Trophoblast cell (in vitro differentiated cells and primary cell): Measurements from ENCODE around the gene NFKBIL1.
"Not testable (repeated sequence)": the region's sequence is repeated elsewhere in the genome, so short reads cannot be mapped to it uniquely, and the experiment has no call there.

Source experiments
- DNase-seq, 2 donors: peaks; one replicate each; pipeline ENCODE4 v3.0.0-alpha.2; 2016
- H2AFZ ChIP-seq: 2 replicates; pipeline ENCODE4 v1.6.1; 2013; ENCODE audit warnings: low read length, moderate library complexity, mild to moderate bottlenecking; ENCODE audit not compliant: insufficient read depth, poor library complexity
- H2AK5ac ChIP-seq: 2 replicates; pipeline ENCODE4 v1.6.1; 2013; ENCODE audit warnings: mild to moderate bottlenecking, low read length
- H2BK120ac ChIP-seq: 2 replicates; pipeline ENCODE4 v1.6.1; 2013; ENCODE audit warnings: low read length, mild to moderate bottlenecking, moderate library complexity; ENCODE audit not compliant: insufficient read depth, poor library complexity
- H2BK12ac ChIP-seq: 2 replicates; pipeline ENCODE4 v1.6.1; 2013; ENCODE audit warnings: mild to moderate bottlenecking, low read length, moderate library complexity
- H2BK5ac ChIP-seq: 2 replicates; pipeline ENCODE4 v1.6.1; 2013; ENCODE audit warnings: low read length, low read depth, moderate library complexity, mild to moderate bottlenecking; ENCODE audit not compliant: poor library complexity
- H3K14ac ChIP-seq: 2 replicates; pipeline ENCODE4 v1.6.1; 2013; ENCODE audit warnings: mild to moderate bottlenecking, low read length
- H3K18ac ChIP-seq: 2 replicates; pipeline ENCODE4 v1.6.1; 2013; ENCODE audit warnings: mild to moderate bottlenecking, low read length
- H3K23ac ChIP-seq: 2 replicates; pipeline ENCODE4 v1.6.1; 2013; ENCODE audit warnings: low read length
- H3K27ac ChIP-seq: 2 replicates; pipeline ENCODE4 v1.5.1; 2013; ENCODE audit warnings: low read depth, mild to moderate bottlenecking, inconsistent platforms, low read length, moderate library complexity
- H3K27me3 ChIP-seq: 2 replicates; pipeline ENCODE4 v1.6.1; 2013; ENCODE audit warnings: inconsistent platforms, mild to moderate bottlenecking, low read length, moderate library complexity; ENCODE audit not compliant: insufficient read depth
- H3K36me3 ChIP-seq, 2 experiments: 1 replicate in 1 of 2; 2 replicates in 1 of 2; pipeline ENCODE4 v1.6.1; 2013; ENCODE audit warnings: low read length in 2 of 2, mild to moderate bottlenecking in 2 of 2, moderate library complexity in 1 of 2; ENCODE audit not compliant: insufficient read depth in 2 of 2, control insufficient read depth in 1 of 2
- H3K4ac ChIP-seq: 2 replicates; pipeline ENCODE4 v1.6.1; 2013; ENCODE audit warnings: low read depth, mild to moderate bottlenecking, low read length, moderate library complexity
- H3K4me1 ChIP-seq, 2 experiments: 1 replicate in 1 of 2; 2 replicates in 1 of 2; pipeline ENCODE4 v1.6.1; 2013; ENCODE audit warnings: low read length in 2 of 2, mild to moderate bottlenecking in 2 of 2, moderate library complexity in 1 of 2; ENCODE audit not compliant: insufficient read depth in 2 of 2, control insufficient read depth in 1 of 2
- H3K4me2 ChIP-seq: 2 replicates; pipeline ENCODE4 v1.6.1; 2013; ENCODE audit warnings: inconsistent platforms, mild to moderate bottlenecking, low read length, moderate library complexity
- H3K4me3 ChIP-seq: 2 replicates; pipeline ENCODE4 v1.5.1; 2013; ENCODE audit warnings: mild to moderate bottlenecking, low read depth, low read length, inconsistent platforms
- H3K79me1 ChIP-seq: one replicate; pipeline ENCODE4 v1.6.1; 2013; ENCODE audit warnings: low read length
- H3K79me2 ChIP-seq: 2 replicates; pipeline ENCODE4 v1.6.1; 2013; ENCODE audit warnings: low read length, mild to moderate bottlenecking; ENCODE audit not compliant: control insufficient read depth, insufficient read depth, poor library complexity
- H3K9ac ChIP-seq: 2 replicates; pipeline ENCODE4 v1.6.1; 2013; ENCODE audit warnings: mild to moderate bottlenecking, low read length
- H3K9me3 ChIP-seq: 2 replicates; pipeline ENCODE4 v1.6.1; 2013; ENCODE audit warnings: low read depth, mild to moderate bottlenecking, control low read depth, inconsistent platforms, low read length; ENCODE audit not compliant: insufficient read depth
- H4K12ac ChIP-seq: 2 replicates; pipeline ENCODE4 v1.6.1; 2013; ENCODE audit warnings: low read depth, mild to moderate bottlenecking, low read length, moderate library complexity
- H4K8ac ChIP-seq: 2 replicates; pipeline ENCODE4 v1.6.1; 2013; ENCODE audit warnings: low read depth, mild to moderate bottlenecking, low read length, moderate library complexity
- H4K91ac ChIP-seq: one replicate; pipeline ENCODE4 v1.6.1; 2013; ENCODE audit warnings: low read depth, mild to moderate bottlenecking, low read length, moderate library complexity
- WGBS: extraction: QIAGEN DNeasy Blood & Tissue Kit; methylation state at CpG from one replicate; pipeline ENCODE4 v1.1.7; 2013; ENCODE audit warnings: missing lambda C conversion rate; ENCODE audit not compliant: insufficient read length, insufficient coverage; ENCODE audit errors: extremely low coverage; 5-methylcytosine and 5-hydroxymethylcytosine counted together

The NFKBIL1 gene

GRCh38 chr6:31546339-31546957, 960 bp upstream of the NFKBIL1 start, which contains the start of gene ATP6V1G2:
TSS of gene ATP6V1G2 (minus strand) at chr6:31546608. CDS start at chr6:31546559, 49 bp downstream.
- no peak within 1 kb of the TSS for H3K23ac ChIP-seq
- peak within 1 kb of the TSS; percentile 82 for H4K8ac ChIP-seq
- H3K4me2 ChIP-seq = peak within 1 kb of the TSS; percentile 75
- H3K9me3 ChIP-seq = no peaks in the 10 kb centered on the region
- peaks cover 8% of the 10 kb centered on the region for H3K79me1 ChIP-seq
- H3K4ac ChIP-seq = no peak within 1 kb of the TSS
- H3K36me3 ChIP-seq = peaks cover 4 to 7% of the 10 kb centered on the region in 2 experiments
- H2AFZ ChIP-seq = peak within 1 kb of the TSS; percentile 40
- no peak within 1 kb of the TSS for H2BK120ac ChIP-seq
- H3K27me3 ChIP-seq = no peaks in the 10 kb centered on the region
- no peak within 1 kb of the TSS for H3K4me3 ChIP-seq
- no CpG with 5 or more reads among the region's 11 CpGs for WGBS
- no peak within 1 kb of the TSS for H2BK12ac ChIP-seq
- H3K27ac ChIP-seq = peak within 1 kb of the TSS; percentile 39
- DNase-seq = peak; percentile 96 to 97
- no peak within 1 kb of the TSS for H2BK5ac ChIP-seq
- no peak within 1 kb of the TSS for H3K18ac ChIP-seq
- H3K9ac ChIP-seq = peak within 1 kb of the TSS; percentile 23
- no peak within 1 kb of the TSS for H4K91ac ChIP-seq
- H4K12ac ChIP-seq = no peak within 1 kb of the TSS
- H3K14ac ChIP-seq = no peak within 1 kb of the TSS
- H2AK5ac ChIP-seq = no peak within 1 kb of the TSS
- H3K79me2 ChIP-seq = peaks cover 3% of the 10 kb centered on the region
- H3K4me1 ChIP-seq = peaks cover 4 to 5% of the 10 kb centered on the region in 2 experiments

GRCh38 chr6:31547727-31548543, 527 bp downstream of the NFKBIL1 start:
- peak overlapping the region; percentile 2 for H2AFZ ChIP-seq
- 100% methylated on average over 1 of the region's 24 CpGs for WGBS

GRCh38 chr6:31548544-31548873, 1.1 kb downstream of the NFKBIL1 start:
- Histone ChIP-seq H3K4ac (no peak overlapping the region), H3K4me2 (peak overlapping the region; percentile 8), H4K8ac (no peak overlapping the region), H3K27me3 (no peaks in the 10 kb centered on the region), H4K12ac (no peak overlapping the region), H3K9ac (no peak overlapping the region), H3K79me1 (peaks cover 2% of the 10 kb centered on the region), H3K27ac (no peak overlapping the region), H2BK120ac (no peak overlapping the region), H3K18ac (no peak overlapping the region), H3K4me3 (no peak overlapping the region), H3K36me3 (peaks cover 5 to 7% of the 10 kb centered on the region in 2 experiments), H3K14ac (no peak overlapping the region), H2BK5ac (no peak overlapping the region), H2BK12ac (no peak overlapping the region), H2AK5ac (no peak overlapping the region), H3K4me1 (peaks cover 4 to 5% of the 10 kb centered on the region in 2 experiments), H3K9me3 (no peaks in the 10 kb centered on the region), H3K79me2 (no peaks in the 10 kb centered on the region), H4K91ac (no peak overlapping the region), H3K23ac (no peak overlapping the region), H2AFZ (no peak overlapping the region)
- DNase-seq = no peak
- no CpG with 5 or more reads among the region's 2 CpGs for WGBS

More at GRCh38 chr6:31547727-31548543, 527 bp downstream of the NFKBIL1 start:
- Histone ChIP-seq H3K18ac (peak overlapping the region; percentile 0), H2AK5ac (peak overlapping the region; percentile 48), H2BK12ac (peak overlapping the region; percentile 1), H3K36me3 (peaks cover 4 to 7% of the 10 kb centered on the region in 2 experiments), H3K4me2 (peak overlapping the region; percentile 75), H2BK5ac (no peak overlapping the region), H3K14ac (peak overlapping the region; percentile 23), H3K23ac (no peak overlapping the region), H4K8ac (peak overlapping the region; percentile 82), H3K27me3 (no peaks in the 10 kb centered on the region), H3K27ac (no peak overlapping the region), H3K79me2 (no peaks in the 10 kb centered on the region), H3K9me3 (no peaks in the 10 kb centered on the region), H3K4ac (peak overlapping the region; percentile 37), H4K12ac (peak overlapping the region; percentile 5), H3K79me1 (peaks cover 2% of the 10 kb centered on the region), H3K4me1 (peaks cover 4 to 5% of the 10 kb centered on the region in 2 experiments), H3K4me3 (peak overlapping the region; percentile 38), H3K9ac (no peak overlapping the region), H4K91ac (peak overlapping the region; percentile 52), H2BK120ac (no peak overlapping the region)
- DNase-seq = no peak

GRCh38 chr6:31551371-31551770, 4.0 kb downstream of the NFKBIL1 start:
- H2BK12ac ChIP-seq, H3K9ac ChIP-seq, H2BK5ac ChIP-seq, H4K91ac ChIP-seq, H3K27ac ChIP-seq, H3K4ac ChIP-seq, H4K8ac ChIP-seq, H3K23ac ChIP-seq, H3K18ac ChIP-seq, H2BK120ac ChIP-seq, H4K12ac ChIP-seq, H3K79me1 ChIP-seq, H3K27me3 ChIP-seq, H3K9me3 ChIP-seq, H3K4me1 ChIP-seq, H3K79me2 ChIP-seq, H3K14ac ChIP-seq, H2AFZ ChIP-seq, H3K4me3 ChIP-seq, H3K4me2 ChIP-seq, H2AK5ac ChIP-seq: not testable (repeated sequence)
- no CpG with 5 or more reads among the region's 5 CpGs for WGBS
- peak in 1 of 2 donors; percentile 43 for DNase-seq
- peaks cover 10 to 12% of the 10 kb centered on the region in 2 experiments for H3K36me3 ChIP-seq
